HG02870 (cell line): ENCODE data around the gene LIG1.

Experiments used
- ATAC-seq: cut with Tn5 transposase; IDR thresholded peaks from one replicate; pipeline ENCODE4 v1.9.1; 2021; ENCODE audit warnings: mild to moderate bottlenecking, moderate library complexity; ENCODE audit not compliant: unreplicated experiment

LIG1 gene

GRCh38 chr19:48182434-48182833, 12.3 kb upstream of the LIG1 start:
- ATAC-seq = no peak

- no peak for ATAC-seq
Measured at GRCh38 chr19:48181505-48181904, 11.4 kb upstream of the LIG1 start.

- ATAC-seq = no peak
Measured at GRCh38 chr19:48176226-48176625, 6.1 kb upstream of the LIG1 start.

GRCh38 chr19:48175578-48175977, 5.4 kb upstream of the LIG1 start:
- no peak for ATAC-seq

GRCh38 chr19:48174445-48175030, 4.4 kb upstream of the LIG1 start:
- no peak for ATAC-seq

GRCh38 chr19:48171710-48172109, 1.6 kb upstream of the LIG1 start:
- ATAC-seq = no peak

- ATAC-seq = no peak
Measured at GRCh38 chr19:48170817-48171347, 738 bp upstream of the LIG1 start.

- no peak for ATAC-seq
Measured at GRCh38 chr19:48169578-48169938, 586 bp downstream of the LIG1 start.

- no peak for ATAC-seq
Measured at GRCh38 chr19:48168689-48169088, 1.5 kb downstream of the LIG1 start.

GRCh38 chr19:48158210-48158790, 11.8 kb downstream of the LIG1 start:
- ATAC-seq = no peak

- no peak for ATAC-seq
Measured at GRCh38 chr19:48154003-48154402, 16.1 kb downstream of the LIG1 start.

- no peak for ATAC-seq
Measured at GRCh38 chr19:48152551-48152950, 17.6 kb downstream of the LIG1 start.

GRCh38 chr19:48149430-48149829, 20.7 kb downstream of the LIG1 start:
- no peak for ATAC-seq

GRCh38 chr19:48148576-48148975, 21.6 kb downstream of the LIG1 start:
- ATAC-seq = no peak

GRCh38 chr19:48147597-48148175, 22.5 kb downstream of the LIG1 start:
- no peak for ATAC-seq

- no peak for ATAC-seq
Measured at GRCh38 chr19:48139053-48139452, 31.1 kb downstream of the LIG1 start.

- ATAC-seq = no peak
Measured at GRCh38 chr19:48137411-48137810, 32.7 kb downstream of the LIG1 start.

- ATAC-seq = no peak
Measured at GRCh38 chr19:48136547-48136946, 33.6 kb downstream of the LIG1 start.

GRCh38 chr19:48135411-48135810, 34.7 kb downstream of the LIG1 start:
- no peak for ATAC-seq

GRCh38 chr19:48133094-48133493, 37.0 kb downstream of the LIG1 start:
- ATAC-seq = no peak

- no peak for ATAC-seq
Measured at GRCh38 chr19:48127561-48127960, 42.6 kb downstream of the LIG1 start.

- no peak for ATAC-seq
Measured at GRCh38 chr19:48123907-48124651, 46.1 kb downstream of the LIG1 start.
